ENCODE data around the gene WDR33. TPM values are rescaled to one million over a fixed set of nuclear protein-coding genes. Genes with fewer than 3 reads are reported as not detected.
"Not testable (repeated sequence)": the region's sequence is repeated elsewhere in the genome, so short reads cannot be mapped to it uniquely, and the experiment has no call there.

Gene WDR33
- total RNA-seq, 1 experiment from 2014 or later, result 61.1 TPM

GRCh38 chr2:127759931-127760330 is 51.0 kb downstream of the WDR33 start:
- DNase-seq, result no peak
- intact Hi-C loops (cut with micrococcal nuclease; ENCODE audit: unreplicated experiment), result loop anchor here (5.0 kb wide), 1 partner anchor 47 kb away; no protein-coding TSS in a partner anchor
- Mint-ChIP-seq H3K4me1 (ENCODE audit: low read depth, unreplicated experiment) (no peaks in the 10 kb centered on the region), H3K4me3 (ENCODE audit: low read depth, unreplicated experiment) (no peak overlapping the region), H3K27ac (ENCODE audit: unreplicated experiment) (no peak overlapping the region), H3K27me3 (ENCODE audit: unreplicated experiment) (no peaks in the 10 kb centered on the region), H3K36me3 (ENCODE audit: insufficient read depth, unreplicated experiment) (peaks cover 25% of the 10 kb centered on the region), H3K9me3 (ENCODE audit: low read depth, unreplicated experiment) (no peaks in the 10 kb centered on the region)
- no peak for TF ChIP-seq CTCF (IDR thresholded peaks at IDR 0.05; ENCODE audit: unreplicated experiment)
- BruUV-seq (replicated peaks), result no TSS peak
- CTCF ChIA-PET, result interaction anchor here (0.7 to 1.1 kb wide), 2 partner anchors 15 to 158 kb away, joined by 3 read pairs; no protein-coding TSS in a partner anchor

- CTCF ChIA-PET, result interaction anchor here (0.6 to 0.7 kb wide), 2 partner anchors 29 to 428 kb away, joined by 4 read pairs; no protein-coding TSS in a partner anchor
- H3K27me3 Mint-ChIP-seq (ENCODE audit: unreplicated experiment), result no peaks in the 10 kb centered on the region
These were observed 56.8 kb downstream of the WDR33 start for GRCh38 chr2:127754186-127754585.

GRCh38 chr2:127753374-127753773 is 57.6 kb downstream of the WDR33 start:
- no peak for DNase-seq
- Mint-ChIP-seq H3K4me3 (ENCODE audit: low read depth, unreplicated experiment) (no peak overlapping the region), H3K36me3 (ENCODE audit: insufficient read depth, unreplicated experiment) (peaks cover 30% of the 10 kb centered on the region), H3K4me1 (ENCODE audit: low read depth, unreplicated experiment) (peaks cover 1% of the 10 kb centered on the region), H3K9me3 (ENCODE audit: low read depth, unreplicated experiment) (no peaks in the 10 kb centered on the region), H3K27me3 (ENCODE audit: unreplicated experiment) (no peaks in the 10 kb centered on the region), H3K27ac (ENCODE audit: unreplicated experiment) (no peak overlapping the region)
- CTCF ChIA-PET, result no interaction called here
- intact Hi-C loops (cut with micrococcal nuclease; ENCODE audit: unreplicated experiment), result no loop called here
- BruUV-seq (replicated peaks), result no TSS peak
- TF ChIP-seq CTCF (IDR thresholded peaks at IDR 0.05; ENCODE audit: unreplicated experiment), result no peak

More at GRCh38 chr2:127754186-127754585, 56.8 kb downstream of the WDR33 start:
- no peaks in the 10 kb centered on the region for H3K4me1 Mint-ChIP-seq (ENCODE audit: low read depth, unreplicated experiment)
- H3K4me3 Mint-ChIP-seq (ENCODE audit: low read depth, unreplicated experiment), result no peak overlapping the region
- no peak overlapping the region for H3K27ac Mint-ChIP-seq (ENCODE audit: unreplicated experiment)
- H3K9me3 Mint-ChIP-seq (ENCODE audit: low read depth, unreplicated experiment), result no peaks in the 10 kb centered on the region
- intact Hi-C loops (cut with micrococcal nuclease; ENCODE audit: unreplicated experiment), result no loop called here
- H3K36me3 Mint-ChIP-seq (ENCODE audit: insufficient read depth, unreplicated experiment), result peaks cover 29% of the 10 kb centered on the region
- TF ChIP-seq CTCF (IDR thresholded peaks at IDR 0.05; ENCODE audit: unreplicated experiment), result no peak
- DNase-seq, result no peak
- BruUV-seq (replicated peaks), result no TSS peak

GRCh38 chr2:127749537-127749936 is 61.4 kb downstream of the WDR33 start:
- intact Hi-C loops (cut with micrococcal nuclease; ENCODE audit: unreplicated experiment); H3K9me3 Mint-ChIP-seq (ENCODE audit: low read depth, unreplicated experiment); H3K27ac Mint-ChIP-seq (ENCODE audit: unreplicated experiment); H3K4me3 Mint-ChIP-seq (ENCODE audit: low read depth, unreplicated experiment); H3K4me1 Mint-ChIP-seq (ENCODE audit: low read depth, unreplicated experiment); DNase-seq; H3K27me3 Mint-ChIP-seq (ENCODE audit: unreplicated experiment); BruUV-seq (replicated peaks): not testable (repeated sequence)
- CTCF ChIA-PET, result interaction anchor here (0.7 kb wide), 3 partner anchors 158 to 550 kb away, joined by 4 to 7 read pairs (median 6); no protein-coding TSS in a partner anchor
- H3K36me3 Mint-ChIP-seq (ENCODE audit: insufficient read depth, unreplicated experiment), result peaks cover 37% of the 10 kb centered on the region

- H3K4me1 Mint-ChIP-seq (ENCODE audit: low read depth, unreplicated experiment), result peaks cover 8% of the 10 kb centered on the region
- no peaks in the 10 kb centered on the region for H3K27me3 Mint-ChIP-seq (ENCODE audit: unreplicated experiment)
- no peak overlapping the region for H3K4me3 Mint-ChIP-seq (ENCODE audit: low read depth, unreplicated experiment)
- H3K27ac Mint-ChIP-seq (ENCODE audit: unreplicated experiment), result no peak overlapping the region
- TF ChIP-seq CTCF (IDR thresholded peaks at IDR 0.05; ENCODE audit: unreplicated experiment), result no peak
- no TSS peak for BruUV-seq (replicated peaks)
- H3K9me3 Mint-ChIP-seq (ENCODE audit: low read depth, unreplicated experiment), result no peaks in the 10 kb centered on the region
- H3K36me3 Mint-ChIP-seq (ENCODE audit: insufficient read depth, unreplicated experiment), result peaks cover 40% of the 10 kb centered on the region
- CTCF ChIA-PET, result no interaction called here
- intact Hi-C loops (cut with micrococcal nuclease; ENCODE audit: unreplicated experiment), result no loop called here
- no peak for DNase-seq
These were observed 63.4 kb downstream of the WDR33 start for GRCh38 chr2:127747621-127748020.
